HL-60/S4 (cell line): Measurements from ENCODE around the gene RAI1.

Experiments
- in situ Hi-C: fragments of 300-500 bp; cut with MboI; formaldehyde crosslinking; loops from 2 replicates; pipeline ENCODE4 v1.14.3; 2022; ENCODE audit warnings: low sequenced_read_pairs

The RAI1 gene

DNA sequence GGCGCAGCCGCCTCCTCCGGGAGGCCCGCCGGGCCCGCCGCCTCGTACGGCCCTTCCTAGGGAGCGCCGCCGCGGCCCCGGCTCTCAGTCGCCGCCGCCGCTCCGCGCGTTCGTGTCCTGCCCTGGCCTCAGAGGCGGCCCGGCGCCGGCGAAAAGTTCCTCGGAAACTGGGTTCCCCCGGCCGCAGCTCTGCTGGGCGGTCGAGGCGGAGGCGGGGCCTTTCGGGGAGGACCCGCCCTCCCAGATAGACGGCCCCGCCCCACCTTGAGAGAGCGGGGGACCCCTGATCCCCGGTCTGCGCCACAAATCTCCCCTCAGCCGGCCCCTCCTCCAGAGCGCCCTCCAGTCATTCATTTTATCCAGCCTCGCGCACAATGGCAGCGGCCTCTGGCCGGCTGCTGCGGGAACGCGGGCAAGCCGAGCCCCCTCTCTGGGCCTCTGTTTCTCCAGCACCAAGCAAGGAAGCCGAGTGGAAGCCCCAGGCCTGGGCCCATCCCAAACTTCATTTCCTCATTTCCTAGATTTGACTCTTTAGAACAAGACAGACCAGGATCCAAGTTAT lies 155.6 kb downstream of the RAI1 start, which contains the start of gene SREBF1:
SREBF1 (minus strand) TSS at position 169 of the 562 bp plus-strand sequence. CDS start 169 bp downstream, outside the sequence.
- in situ Hi-C loops = no loop called here

GRCh38 chr17:17837380-17837821 lies 156.1 kb downstream of the RAI1 start:
- in situ Hi-C loops = no loop called here

GRCh38 chr17:17837966-17838962 lies 157.0 kb downstream of the RAI1 start:
- in situ Hi-C loops = no loop called here

GRCh38 chr17:17839791-17840707 lies 158.8 kb downstream of the RAI1 start:
- in situ Hi-C loops = no loop called here

- in situ Hi-C loops = no loop called here
These were observed 159.7 kb downstream of the RAI1 start for GRCh38 chr17:17840751-17841591.

DNA sequence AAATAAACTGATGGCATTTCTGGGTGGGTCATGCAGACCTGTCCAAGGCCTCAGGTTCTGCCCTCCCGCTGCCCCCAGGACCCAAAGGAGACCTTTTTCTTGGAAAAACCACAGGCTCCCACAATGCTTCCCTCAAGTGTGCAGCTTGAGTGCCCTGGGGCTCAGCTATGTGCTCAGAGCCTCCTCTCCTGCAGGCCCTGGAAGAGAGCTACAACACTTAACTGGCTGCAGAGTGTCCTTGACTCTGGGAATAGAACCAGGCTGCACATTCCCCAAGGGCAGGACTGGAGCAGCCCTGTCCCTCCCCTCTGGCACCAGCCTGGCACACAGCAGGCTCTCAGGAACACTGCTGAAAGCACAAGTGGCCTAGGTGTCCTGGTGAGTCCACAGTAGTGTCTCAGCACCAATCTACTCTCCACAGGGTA lies 160.4 kb downstream of the RAI1 start:
- in situ Hi-C loops = no loop called here

GRCh38 chr17:17842111-17842876 lies 161.0 kb downstream of the RAI1 start:
- in situ Hi-C loops = no loop called here

DNA sequence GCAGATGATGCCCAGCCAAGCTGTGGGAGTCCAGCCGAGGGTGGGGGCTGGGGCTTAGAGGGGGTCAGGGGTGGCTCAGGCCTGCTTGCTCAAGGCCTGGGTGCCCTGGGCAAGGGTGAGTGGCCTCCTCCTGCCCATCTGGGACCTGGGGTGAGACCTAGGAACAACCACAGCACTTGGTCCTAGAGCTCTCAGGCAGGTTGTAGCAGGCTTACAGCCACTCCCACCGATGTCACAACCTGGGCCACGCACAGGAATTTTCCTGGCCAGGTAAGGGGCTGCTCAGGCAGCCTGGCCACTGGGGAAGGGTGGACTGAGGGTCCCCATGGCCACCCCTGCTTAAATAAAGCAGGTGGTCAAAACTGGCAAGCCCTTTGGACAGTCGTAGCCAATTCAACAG lies 161.8 kb downstream of the RAI1 start:
- in situ Hi-C loops = no loop called here

GRCh38 chr17:17844079-17844478 lies 162.8 kb downstream of the RAI1 start:
- in situ Hi-C loops = no loop called here

DNA sequence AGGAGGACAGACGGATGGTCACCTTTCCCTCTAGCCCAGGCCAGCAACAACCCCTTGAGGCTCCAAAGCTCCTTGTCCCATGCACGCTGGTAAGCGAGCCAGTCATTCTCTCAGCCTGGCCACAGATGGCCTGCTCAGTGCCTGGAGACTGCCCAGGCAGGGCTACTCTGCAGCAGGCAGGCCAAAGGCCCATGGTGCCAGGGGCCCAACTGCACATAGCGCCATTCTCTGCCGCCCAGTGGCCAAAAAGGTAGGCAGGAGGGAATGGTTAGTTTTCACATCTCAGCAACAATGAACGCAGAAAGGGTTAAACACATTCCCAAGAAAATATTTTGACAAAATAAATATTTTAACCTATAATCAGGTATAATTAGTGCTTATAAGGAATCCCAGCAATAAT lies 163.2 kb downstream of the RAI1 start:
- in situ Hi-C loops = no loop called here

GRCh38 chr17:17845046-17845775 lies 164.0 kb downstream of the RAI1 start:
- in situ Hi-C loops = no loop called here

DNA sequence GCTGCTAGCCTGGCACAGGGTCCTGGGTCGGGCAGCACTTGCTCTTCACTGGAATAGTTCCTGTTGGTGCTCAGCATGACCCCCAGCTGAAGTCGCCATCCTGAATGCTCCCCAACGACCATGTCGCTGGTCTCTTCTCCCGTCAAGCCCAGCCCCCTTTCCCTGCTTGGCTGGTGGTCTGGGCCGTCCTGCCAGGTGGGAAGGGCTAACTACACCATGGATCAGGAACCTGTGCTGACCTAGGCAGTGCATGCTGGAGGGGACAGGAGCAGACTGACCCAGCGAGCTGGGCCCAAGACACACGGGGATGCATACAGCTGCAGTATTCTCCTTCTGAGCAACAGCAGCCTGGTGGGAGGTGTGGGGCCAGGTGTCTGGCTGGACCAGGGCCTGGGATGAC lies 164.7 kb downstream of the RAI1 start:
- in situ Hi-C loops = no loop called here

DNA sequence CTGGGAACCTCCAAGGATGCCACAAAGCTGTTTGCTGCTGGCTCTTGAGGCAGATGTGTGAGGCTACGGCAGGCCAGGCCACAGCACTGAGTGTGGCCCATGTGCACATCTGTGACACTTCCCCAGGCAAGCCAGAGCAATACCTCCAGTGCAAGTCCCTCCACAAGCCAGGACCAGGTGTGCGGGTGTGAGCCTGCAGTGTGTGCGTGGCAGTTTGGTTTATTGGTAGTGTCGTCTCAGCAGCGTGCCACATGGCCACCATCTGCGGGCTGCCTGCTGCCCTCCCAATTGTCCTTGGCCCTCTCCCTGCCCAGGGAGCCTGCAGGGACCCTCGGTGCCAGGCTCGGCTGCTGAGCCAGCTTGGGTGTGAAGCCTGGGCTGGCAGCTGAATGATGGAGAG lies 165.4 kb downstream of the RAI1 start:
- in situ Hi-C loops = no loop called here

GRCh38 chr17:17847118-17847689 lies 165.9 kb downstream of the RAI1 start:
- in situ Hi-C loops = no loop called here

DNA sequence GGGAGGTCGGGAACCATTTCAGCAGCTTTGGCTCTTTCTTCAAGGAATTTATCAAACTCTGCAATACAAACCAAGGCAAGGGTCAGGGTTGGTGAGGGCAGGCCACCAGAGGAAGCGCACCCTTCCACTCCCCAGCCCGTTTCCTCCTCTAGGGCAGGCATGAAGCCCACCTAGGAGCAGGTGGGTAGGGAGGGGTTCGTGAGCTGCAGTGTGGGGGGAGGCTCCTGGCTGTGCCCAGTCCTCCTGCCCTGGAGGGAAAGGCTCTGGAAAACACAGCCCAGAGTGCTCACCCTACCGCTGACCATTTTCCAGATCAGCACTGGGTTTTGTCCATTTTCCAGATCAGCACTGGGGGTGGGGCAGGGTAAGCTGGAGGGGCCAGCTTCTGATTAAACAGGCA lies 166.5 kb downstream of the RAI1 start:
- in situ Hi-C loops = no loop called here

- in situ Hi-C loops = no loop called here
These were observed 167.2 kb downstream of the RAI1 start for GRCh38 chr17:17848311-17849082.

GRCh38 chr17:17849147-17849820 lies 168.0 kb downstream of the RAI1 start:
- in situ Hi-C loops = no loop called here
